ENCODE data around the gene DIPK2B. TPM values are rescaled to one million over a fixed set of nuclear protein-coding genes. Genes with fewer than 3 reads are reported as not detected.

The DIPK2B gene
- total RNA-seq, 1 donor from 2014 or later: not detected

- H3K27ac Mint-ChIP-seq (ENCODE audit: unreplicated experiment): no peak overlapping the region
Observed at GRCh38 chrX:45154033-45154360, 46.7 kb downstream of the DIPK2B start.

More at GRCh38 chrX:45154033-45154360, 46.7 kb downstream of the DIPK2B start:
- Mint-ChIP-seq H3K9me3 (ENCODE audit: low read depth) (peaks cover 12% of the 10 kb centered on the region), H3K36me3 (ENCODE audit: low read depth) (no peaks in the 10 kb centered on the region), H3K4me3 (ENCODE audit: unreplicated experiment) (no peak overlapping the region), H3K27me3 (ENCODE audit: low read depth) (no peaks in the 10 kb centered on the region), H3K4me1 (ENCODE audit: low read depth) (no peaks in the 10 kb centered on the region)
- TF ChIP-seq CTCF (IDR thresholded peaks at IDR 0.05): no peak
- no peak for DNase-seq (ENCODE audit: low spot score)

Data from chondrocyte (in vitro differentiated cells).